Smooth muscle cell of the brain vasculature (primary cell): ENCODE measurements around the gene GOLGA7B.
A peak's percentile ranks its signal among the peaks of the same experiment; 100 is the strongest.

Experiments used
- DNase-seq: peaks from one replicate; pipeline ENCODE4 v3.0.0-alpha.2; 2012; ENCODE audit warnings: low read depth, low spot score

GOLGA7B gene

GRCh38 chr10:97867220-97867800 lies 17.7 kb downstream of the GOLGA7B start:
- DNase-seq = no peak

GRCh38 chr10:97868134-97868685 lies 18.6 kb downstream of the GOLGA7B start:
- no peak for DNase-seq

DNA sequence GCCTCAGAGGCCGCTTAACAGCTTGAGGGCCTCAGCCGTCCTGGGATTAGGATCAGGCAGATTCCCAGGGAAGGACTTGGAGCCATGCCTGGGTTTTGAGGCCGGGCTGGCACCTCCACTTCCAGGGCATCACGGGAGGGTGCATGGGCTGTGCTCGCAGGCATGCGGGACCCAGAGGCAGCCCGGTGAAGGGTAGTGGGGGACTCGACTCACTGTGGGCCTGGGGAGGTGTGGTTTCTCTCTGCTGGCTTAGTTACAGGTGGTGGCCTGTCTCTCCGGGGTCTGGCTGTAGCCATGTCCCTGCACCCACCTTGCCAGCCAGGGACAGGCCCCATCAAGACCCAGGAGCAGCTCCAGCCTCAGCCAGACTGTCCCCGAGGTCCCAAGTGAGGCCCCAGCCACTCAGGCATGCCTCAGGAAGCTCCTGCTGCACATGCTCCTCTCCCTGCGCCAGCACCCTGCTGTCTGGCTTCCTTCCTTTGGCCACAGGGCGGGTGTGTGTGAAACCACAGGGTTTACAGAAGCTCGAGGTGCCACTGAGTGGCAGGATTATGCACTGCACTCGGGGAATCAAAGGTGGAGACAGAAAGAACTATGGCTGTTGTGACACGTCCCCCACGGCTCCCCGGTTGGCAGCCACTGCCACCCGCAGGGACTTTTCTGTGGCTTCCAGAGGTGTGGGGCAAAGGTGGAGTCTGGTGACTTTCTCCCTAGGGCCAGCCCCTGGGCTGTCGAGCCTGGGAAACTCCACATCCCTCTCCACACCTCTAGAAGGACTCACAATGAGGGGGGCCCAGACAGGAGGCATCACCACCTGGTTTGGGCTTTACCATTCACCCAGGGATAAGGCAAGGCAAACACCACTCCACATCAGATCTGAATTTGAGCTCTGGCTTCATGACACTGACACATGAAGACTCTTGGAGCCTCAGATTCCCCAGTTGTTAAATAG lies 19.7 kb downstream of the GOLGA7B start:
- peak; percentile 69 for DNase-seq

DNA sequence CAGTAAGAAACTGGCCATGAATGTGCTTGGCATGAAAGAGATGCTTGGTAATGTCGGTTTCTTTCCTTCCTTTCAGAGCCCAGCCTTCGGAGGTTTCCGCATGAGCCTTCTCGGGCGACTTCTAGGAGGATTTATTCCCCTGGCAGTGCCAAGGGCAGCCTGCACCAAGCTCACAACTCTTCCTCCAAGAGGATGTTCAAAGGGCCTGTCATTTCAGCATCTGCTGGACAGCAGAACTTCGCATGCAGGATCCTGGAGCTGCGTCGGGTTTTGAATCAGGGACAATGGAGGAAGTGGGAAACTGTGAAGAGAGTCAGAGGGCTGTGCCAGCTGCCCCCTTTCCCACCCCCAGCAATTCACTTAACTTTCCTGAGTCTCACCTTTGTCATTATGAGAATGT lies 21.3 kb downstream of the GOLGA7B start:
- no peak for DNase-seq

GRCh38 chr10:97873569-97873968 lies 23.9 kb downstream of the GOLGA7B start:
- DNase-seq = no peak

DNA sequence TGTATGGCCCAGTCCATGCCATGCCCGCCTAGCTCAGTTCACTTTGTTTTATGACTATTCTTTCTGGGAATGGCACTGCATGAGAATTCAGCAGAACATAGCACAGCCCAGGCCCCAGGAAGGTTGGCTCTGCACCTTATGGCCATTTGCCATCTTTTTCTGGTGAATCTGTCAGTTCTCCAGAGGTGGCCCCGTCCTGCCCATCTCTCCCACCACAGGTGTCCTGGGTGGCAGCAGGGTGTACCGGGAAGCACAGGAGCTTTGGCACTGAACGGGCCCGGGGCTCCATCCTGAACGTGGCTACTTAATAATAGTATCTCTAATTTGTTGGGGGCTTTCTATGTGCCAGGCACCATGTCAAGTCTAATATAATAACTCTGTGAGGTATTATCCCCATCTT lies 24.7 kb downstream of the GOLGA7B start:
- no peak for DNase-seq

DNA sequence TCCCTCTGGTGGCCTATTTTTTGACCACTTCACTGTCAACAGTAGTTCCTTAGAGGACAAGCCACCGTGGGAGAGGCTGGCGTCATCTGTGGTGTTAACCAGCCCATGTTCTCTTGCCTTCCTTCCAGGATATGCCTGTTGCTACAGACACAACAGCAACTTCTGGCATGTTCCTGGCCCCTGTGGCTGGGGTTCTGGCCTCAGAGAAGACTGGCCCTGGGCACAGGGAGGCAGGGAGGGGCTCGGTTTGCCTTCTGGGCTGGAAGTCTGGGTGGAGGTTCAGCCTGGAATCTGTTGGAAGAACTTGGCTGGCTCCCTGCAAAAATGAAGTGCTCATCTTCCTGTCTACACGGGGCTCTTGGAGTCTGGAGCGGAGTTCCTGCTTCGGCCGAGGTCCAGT lies 25.7 kb downstream of the GOLGA7B start:
- no peak for DNase-seq

- no peak for DNase-seq
These were observed 26.8 kb downstream of the GOLGA7B start for GRCh38 chr10:97876402-97876801.

DNA sequence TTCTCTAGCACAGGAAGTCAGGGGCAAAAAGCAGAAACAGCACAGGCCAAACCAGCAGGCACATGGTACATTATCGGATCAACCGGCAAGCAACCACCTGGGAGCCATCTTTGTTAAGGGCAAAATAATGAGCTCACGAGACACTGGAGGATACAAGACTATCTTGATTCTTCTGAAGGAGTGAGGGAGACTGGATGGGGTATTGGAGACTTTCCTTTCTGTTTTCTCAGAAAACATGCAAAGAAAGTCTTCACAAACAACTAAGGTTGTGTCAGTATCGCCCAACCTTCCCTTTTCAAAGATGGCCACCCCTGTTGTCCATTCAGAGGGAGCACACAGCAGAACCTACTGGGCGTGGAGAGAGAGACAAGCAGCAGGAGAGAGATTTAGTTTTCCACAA lies 29.6 kb downstream of the GOLGA7B start:
- DNase-seq = no peak

GRCh38 chr10:97880109-97880508 lies 30.5 kb downstream of the GOLGA7B start:
- DNase-seq = no peak

DNA sequence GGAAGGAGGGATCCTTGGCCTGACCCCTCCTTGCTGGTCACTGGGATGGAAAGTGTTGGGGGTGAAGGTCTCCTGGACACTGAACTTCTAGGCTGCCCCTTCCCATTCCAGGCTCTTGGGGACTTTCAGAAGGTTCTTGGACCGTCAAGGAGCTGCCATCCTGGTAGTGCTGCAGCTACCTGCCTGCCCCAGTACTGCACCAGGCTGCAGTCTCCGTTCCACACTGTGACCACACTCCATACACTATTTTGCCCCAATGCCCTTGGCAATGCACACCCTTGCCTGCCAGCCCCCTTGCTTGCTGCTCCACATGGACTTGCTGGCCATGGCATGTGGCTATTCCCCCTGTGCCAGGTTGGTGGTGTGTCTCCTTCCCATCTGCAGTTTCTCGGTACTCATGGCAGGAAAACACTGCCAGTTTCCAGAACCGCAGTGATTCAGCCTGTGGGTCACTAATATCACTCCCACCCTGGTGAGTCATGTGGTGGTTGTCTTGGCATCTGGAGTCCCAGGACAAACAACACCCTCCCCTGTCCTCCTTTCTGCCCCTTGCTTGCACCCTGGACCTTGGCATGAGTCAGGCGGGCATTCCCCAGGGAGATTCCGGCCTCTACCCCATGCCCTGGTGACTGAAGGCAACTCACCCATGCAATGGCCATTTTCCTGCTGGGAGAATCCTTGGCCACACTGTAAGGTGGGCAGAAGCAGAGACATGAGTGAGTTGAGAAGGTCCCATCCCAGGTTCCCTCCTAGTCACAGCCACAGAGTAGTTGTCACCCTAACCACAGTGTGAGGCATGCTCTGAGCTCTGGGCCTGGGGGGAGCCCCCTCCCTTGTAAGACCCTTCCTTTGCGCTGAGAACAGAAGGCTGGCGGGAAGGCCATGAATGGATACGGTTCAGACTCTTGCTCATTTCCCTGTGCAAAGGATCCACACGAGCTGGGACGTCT lies 32.8 kb downstream of the GOLGA7B start:
- DNase-seq = no peak

GRCh38 chr10:97883092-97883485 lies 33.4 kb downstream of the GOLGA7B start:
- DNase-seq = no peak

DNA sequence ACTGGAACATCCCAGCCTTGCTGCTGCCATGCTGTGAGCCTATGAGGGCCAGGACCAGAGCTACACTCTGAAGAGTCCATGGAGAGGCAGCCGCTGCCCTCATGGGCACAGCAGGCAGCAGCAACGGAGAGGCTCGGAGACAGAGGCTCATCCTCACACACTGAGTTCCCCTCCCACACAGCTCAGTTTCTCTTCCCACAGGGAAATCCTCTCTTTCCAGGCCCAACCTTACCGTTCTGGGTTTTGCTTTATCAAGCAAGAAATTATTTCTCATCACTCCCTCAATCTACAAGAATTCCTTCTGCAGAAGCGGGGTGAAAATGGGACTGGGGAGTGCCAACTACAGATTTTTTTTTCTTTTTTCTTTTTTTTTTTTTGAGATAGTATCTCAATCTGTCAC lies 36.6 kb downstream of the GOLGA7B start:
- DNase-seq = no peak

DNA sequence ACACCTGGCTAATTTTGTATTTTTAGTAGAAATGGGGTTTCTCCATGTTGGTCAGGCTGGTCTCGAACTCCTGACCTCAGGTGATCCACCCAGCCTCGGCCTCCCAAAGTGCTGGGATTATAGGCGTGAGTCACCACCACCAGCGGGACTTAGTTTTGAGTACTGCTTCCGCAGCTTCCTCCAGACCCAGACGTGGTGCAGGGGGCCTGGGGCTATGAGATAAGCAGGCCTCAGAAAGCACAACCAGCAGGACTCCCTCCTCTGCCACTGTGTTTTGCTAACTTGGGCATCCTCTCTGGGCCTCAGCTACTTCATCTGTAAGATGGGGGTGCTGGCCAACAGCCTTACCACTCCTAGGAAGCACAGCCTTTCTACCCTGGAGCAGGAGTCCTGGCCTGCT lies 37.8 kb downstream of the GOLGA7B start:
- no peak for DNase-seq

- no peak for DNase-seq
These were observed 38.5 kb downstream of the GOLGA7B start for GRCh38 chr10:97888134-97888533.

DNA sequence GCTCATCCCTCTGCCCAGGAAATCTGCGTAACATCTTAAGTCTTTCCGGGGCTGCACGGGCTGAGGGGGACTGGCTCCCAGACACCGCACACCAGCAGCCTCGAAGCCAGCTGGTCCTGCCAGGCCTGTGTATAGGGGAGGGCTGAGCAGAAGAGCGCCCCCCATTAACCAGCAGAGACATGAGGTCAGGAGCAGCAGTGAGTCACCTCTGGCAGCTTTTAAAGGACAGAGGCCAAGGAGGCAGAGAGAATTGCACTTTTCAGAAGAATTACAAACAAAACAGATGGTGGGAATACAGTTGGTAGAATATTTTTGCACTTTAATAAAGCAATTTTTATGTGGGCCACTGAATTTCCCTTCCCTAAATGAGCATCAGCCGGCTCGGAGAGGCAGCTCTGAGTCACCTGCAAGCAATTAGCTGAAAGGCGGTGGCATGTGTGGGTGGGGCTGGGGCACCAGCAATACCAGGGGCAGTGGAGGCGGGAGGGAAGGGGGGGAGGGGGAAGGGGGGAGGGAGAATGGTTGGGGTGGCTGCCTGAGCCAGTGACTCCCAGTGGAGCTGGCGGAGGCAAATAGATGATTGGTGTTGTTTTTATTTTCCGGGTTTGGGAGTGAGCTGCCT lies 39.1 kb downstream of the GOLGA7B start:
- DNase-seq = no peak

GRCh38 chr10:97889461-97890265 lies 40.0 kb downstream of the GOLGA7B start:
- DNase-seq = peak; percentile 41

DNA sequence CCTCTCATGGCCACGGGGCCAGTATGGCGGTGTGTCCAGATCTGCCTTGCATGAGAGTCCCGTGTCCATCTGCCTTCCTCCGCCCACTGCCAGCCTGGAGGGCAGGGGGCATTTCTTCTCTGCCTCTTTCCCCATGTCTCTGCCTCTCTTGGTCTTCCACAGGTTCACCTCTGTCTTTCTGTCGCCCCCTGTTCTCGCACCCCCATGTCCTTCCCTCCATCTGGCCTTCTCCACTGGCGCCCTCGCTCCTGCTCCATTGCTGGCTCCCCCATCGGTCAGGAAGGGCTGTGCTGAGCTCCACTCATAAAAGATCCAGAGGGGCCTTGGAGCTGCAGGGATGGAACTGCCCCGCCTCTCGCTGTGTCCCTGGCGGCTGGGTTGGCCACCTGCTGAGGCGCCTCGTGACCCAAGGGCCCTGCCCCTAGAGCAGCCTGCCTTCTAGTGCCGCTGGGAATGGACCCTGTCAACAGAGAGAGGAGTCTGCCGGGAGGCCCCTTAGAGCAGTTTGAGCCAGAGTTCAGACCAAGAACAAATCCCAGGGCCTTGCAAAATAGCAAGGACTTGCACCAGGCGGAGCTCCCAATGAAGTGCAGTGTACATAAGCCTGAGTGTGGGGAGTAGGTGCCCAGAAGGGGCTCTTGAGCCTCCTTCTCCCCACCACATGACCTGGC lies 42.0 kb downstream of the GOLGA7B start:
- DNase-seq = no peak

DNA sequence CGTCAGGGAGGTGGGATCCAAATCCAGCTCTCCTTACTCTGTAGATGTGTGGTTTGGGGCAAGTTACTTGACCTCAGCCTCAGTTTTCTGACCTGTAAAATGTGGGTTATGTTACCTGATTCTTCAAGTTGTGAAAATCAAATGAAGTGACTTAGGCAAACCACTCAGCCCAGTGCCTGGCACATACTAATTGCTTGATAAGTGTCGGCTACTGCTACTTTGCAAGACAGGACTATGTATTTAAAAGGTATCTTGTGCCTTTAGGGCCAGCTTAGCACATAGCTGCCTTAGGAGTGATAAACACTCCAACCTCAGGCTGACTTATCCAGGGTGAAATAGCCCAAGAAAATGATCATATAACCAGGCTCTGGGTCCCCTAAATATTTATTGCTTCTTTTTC lies 42.9 kb downstream of the GOLGA7B start:
- DNase-seq = no peak

DNA sequence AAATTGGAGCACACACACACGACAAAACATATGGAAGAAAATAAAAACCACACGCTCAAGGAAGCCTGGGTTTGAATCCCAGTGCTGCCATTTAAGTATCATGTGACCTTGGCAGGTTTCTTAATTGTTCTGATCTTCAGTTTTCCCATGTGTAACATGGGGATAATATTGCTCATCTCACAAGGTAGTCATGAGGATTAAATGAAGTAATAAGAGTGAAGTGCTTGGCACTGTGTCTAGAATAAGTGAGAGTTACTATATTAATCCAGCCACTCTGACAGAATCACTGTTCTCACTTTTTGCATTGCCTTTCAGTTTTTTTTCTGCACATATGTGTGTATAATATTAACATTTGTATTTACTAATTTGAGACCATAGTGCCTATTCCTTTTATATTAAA lies 43.3 kb downstream of the GOLGA7B start:
- DNase-seq = no peak
